ENCODE data around the gene ANOS1.
"Not testable (repeated sequence)": the region's sequence is repeated elsewhere in the genome, so short reads cannot be mapped to it uniquely, and the experiment has no call there.

Gene ANOS1

DNA sequence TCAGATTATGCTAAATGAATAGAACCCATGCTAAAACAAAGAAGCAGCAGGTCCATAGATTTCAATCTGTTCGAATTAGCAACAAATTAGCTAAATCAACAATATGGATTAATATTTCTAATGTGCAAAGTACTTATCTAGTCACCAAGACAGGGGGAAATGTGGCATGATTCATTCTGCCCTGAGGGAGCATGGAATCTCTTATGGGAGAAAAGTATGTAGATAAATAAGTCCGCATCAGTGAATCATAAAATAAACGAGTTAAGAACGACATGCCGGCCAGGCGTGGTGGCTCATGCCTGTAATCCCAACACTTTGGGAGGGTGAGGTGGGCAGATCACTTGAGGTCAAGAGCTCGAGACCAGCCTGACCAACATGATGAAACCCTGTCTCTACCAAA, 102.1 kb downstream of the ANOS1 start:
- DNase-seq (ENCODE audit: low read depth in 3 of 3), result no peak

DNA sequence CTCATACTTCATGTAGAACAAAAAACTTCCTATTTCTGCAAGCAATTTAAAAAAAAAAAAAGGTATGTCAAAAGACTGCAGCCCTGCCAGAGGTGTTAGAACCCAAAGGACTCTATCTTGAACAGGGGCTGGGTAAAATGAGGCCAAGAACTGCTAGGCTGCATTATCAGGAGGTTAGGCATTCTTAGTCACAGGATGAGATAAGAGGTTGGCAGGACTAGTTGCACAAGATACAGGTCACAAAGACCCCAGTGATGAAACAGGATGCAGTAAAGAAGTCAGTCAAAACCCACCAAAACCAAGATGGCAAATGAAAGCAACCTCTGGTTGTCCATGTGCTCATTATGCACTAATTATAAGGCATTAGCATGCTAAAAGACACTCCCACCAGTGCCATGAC, 104.1 kb downstream of the ANOS1 start:
- DNase-seq (ENCODE audit: low read depth in 3 of 3), result no peak

DNA sequence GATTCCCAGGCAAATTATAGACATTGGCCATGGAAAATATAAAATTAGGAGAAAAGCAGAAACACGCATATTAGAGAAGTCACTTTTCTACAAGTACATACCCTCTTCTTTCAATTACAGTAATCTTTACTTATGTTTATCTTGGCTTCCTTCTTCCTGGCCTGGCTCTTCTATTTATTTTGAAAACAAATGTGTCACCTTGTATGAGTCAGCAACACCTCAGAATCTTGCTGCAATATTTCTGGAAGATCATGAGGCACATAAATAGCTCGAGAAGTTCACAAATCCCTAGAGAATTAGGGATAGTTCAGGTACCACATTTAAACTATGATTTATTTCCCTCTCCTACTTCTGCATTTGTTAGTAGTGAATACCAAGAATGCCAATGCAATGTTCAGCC, 124.6 kb downstream of the ANOS1 start:
- no peak for DNase-seq (ENCODE audit: low read depth in 3 of 3)

DNA sequence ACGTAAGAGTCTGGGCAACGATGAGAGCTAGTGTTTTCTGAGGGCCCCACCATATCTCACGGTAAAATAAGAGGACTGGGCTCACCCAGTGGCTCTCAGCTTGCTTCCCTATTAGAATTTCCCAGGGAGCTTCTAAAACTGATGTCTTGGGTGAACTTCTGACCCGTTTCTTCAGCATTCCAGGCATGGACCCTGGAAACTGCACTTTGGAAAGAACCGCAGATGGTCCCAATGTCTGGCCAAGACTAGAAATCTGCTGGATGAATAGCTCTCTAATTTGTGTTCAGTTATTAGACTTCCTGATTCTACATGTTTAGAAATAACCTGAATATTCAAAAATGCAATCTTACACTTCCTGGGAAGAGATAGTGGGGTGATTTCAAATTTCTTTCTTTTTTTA, 127.8 kb downstream of the ANOS1 start:
- DNase-seq (ENCODE audit: low read depth in 3 of 3), result no peak

DNA sequence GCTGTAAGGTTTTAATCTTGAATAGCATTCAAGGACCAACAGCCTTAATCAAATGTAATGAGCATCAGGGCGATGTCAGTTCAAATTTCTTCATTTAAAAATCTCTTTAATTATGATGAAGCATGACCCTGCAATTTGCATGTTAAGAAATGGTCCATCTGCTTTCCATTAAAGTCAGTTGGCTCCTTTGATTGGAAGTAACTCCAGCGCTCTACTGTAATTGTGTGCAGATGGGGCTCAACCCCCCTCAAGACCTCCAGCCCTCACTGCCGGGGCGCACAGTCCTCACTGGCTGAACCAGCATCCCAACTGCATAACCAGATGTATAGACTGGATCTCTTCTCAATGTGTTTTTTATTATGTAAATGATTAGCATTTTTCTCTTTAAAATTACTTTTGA, 140.4 kb downstream of the ANOS1 start:
- DNase-seq (ENCODE audit: low read depth in 3 of 3), result no peak

DNA sequence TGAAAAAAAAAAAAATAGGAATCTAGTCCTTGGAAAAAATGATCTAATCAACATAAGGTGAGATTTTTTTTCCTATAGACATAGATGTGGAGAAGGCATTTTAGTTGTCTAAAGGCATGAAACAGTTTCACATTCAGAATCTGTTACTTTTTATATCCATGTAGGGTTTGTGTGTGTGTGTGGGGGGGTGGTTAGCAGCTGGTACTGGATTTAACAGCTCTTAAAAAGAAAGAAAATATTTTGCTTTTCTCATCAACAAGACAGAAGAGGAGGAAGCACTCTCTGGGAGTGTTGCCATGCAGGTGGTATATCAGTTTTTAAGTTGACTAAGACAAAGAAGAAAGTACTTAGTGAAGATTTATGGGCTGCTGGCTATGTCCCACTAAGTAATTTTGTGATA, 145.0 kb downstream of the ANOS1 start:
- no peak for DNase-seq (ENCODE audit: low read depth in 3 of 3)

DNA sequence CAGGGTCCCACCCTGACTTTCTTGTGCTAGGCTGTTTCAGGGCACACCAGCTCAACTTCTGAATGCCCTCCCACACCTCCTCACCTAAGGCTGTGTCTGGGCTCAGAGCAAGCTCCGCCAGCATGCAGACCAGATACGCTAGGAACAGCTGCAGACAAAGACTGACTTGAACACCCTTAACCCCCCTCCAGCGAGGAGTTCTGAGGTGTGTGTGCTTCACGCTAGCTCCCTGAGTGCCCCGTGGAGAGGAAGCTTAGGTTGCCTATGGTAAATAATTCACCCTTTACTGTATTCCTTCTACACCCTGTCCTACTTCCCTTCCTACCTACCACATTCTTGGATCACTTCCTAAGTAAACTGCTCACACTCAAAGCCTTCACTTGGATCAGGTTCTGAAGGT, 152.3 kb downstream of the ANOS1 start:
- no peak for DNase-seq (ENCODE audit: low read depth in 3 of 3)

DNA sequence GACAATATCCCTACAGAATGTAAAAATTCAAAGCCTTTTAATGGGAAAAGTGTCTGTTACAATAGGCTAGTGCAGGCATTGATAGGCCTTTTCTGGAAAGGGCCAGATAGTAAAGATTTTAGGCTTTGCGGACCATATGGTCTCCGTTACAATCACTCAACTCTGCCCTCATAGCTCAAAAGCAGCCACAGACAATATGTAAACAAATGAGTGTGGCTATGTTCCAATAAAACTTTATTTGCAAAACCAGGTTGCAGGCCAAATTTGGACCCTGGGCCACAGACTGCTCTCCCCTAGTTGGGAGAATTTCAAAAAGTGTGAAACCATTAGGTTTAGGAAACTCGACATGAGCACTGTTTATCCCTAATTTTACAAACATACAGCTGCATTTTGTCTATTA, 155.1 kb downstream of the ANOS1 start:
- no peak for DNase-seq (ENCODE audit: low read depth in 3 of 3)

DNA sequence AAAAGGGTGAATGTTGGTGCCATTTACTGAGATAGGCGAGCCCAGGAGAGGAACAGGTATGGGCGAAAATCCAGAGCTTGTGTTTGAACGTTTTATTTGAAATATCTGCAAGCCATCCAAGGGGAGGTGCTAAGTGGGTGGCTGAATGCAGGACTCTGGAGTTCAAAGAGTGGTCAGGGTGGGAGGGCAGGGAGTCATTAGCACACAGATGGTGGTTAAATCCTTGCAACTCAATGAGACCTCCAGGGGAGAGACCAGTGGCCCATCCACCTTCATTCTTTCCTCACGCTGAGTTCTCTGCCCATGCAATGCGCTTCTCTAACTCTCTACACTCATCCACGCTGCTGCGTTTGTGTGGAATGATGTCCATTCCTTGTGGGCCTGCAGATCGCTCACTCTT, 166.2 kb downstream of the ANOS1 start:
- DNase-seq (ENCODE audit: low read depth in 3 of 3), result no peak

DNA sequence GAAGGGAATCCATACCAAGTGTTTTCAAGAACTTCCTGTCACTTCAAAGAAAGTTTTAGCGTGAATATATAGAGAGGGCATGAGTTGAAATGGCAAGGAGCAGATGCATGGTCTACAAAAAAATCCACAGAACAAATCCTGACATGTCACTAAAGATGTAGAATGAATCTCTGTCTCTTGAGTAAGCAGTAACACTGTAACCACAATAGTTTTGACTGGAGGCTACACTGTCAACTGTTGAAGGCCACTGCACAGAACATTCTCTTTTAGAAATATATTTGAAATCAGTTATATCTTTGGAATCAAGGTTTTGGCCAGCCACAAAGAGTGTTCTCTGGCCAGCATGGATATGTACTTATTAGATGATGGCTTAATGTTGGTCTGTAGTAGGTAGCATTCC, 183.5 kb downstream of the ANOS1 start:
- no peak for DNase-seq (ENCODE audit: low read depth in 3 of 3)

DNA sequence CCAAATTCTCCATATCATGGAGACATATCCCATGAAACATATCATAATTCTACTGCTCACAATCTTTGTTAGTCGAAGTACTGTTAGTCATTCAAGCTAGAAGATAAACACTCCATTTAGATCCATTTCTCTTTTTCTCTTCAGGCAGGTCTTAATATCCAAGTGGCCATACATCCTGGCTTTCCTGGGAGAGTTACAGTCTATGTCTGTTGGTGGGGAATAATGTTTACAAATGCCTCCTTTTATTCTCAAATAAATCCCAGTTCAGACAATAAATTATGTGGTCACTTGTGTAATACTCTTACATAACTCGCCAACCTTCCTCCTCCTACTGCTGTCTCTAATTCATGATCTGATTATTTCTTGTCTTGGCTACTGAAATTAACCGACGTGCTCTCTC, 185.2 kb downstream of the ANOS1 start:
- no peak for DNase-seq (ENCODE audit: low read depth in 3 of 3)

DNA sequence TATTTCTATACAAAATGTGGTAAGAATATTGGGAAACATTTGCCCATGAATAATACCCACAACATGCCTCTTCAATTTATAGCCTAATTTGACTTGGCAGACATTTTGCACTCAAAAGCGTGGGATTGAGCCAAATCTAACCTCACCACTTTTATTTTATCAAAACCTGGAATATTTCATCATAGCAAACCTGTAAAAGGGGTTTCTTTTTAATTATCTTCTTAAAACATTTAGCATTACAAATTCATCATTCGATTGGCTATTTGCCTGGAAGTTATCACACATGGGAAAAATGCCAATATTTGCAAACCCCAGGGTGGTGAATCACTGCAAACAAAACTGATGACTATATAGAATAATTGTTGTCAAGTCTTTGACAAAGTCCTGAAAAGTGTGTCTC, 211.1 kb downstream of the ANOS1 start:
- no peak for DNase-seq (ENCODE audit: low read depth in 3 of 3)

DNA sequence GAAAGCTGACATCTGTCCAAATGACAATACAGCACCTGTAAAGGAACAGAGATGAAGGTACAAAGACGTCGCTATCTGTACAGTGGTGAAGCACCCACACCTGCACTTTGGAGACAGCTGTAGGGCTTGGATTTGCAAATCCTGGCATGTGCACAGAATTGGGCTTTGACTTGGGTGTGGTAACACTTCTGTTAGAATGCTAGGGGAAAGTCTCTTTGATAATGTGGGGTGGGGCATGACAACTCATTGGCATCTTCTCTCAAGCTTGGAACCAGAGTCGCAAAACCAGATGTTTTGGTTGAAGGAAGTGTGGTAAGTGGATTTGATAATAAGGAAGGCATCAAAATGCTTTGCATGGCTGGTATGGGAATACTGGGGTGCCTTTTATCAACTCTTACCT, 211.8 kb downstream of the ANOS1 start:
- no peak for DNase-seq (ENCODE audit: low read depth in 3 of 3)

DNA sequence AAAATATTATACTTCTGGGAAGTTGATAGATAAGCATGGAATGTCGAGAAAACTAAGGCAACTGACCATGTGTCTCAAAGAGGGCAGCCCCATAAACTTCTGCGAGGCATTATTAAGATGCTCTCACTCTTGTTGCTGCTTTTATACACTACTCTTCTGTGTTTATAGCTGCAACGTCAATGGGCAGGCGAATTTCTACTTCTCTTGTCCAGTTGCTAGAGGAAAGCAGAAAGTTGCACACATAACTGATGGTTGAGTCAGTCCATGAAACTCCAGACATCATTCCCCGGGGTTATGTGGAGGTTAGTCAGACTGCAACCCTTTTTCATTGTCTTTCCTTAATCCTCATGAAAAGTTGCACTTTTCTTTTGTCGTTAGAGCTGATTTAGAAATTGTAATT, 227.5 kb downstream of the ANOS1 start:
- no peak for DNase-seq (ENCODE audit: low read depth in 3 of 3)

DNA sequence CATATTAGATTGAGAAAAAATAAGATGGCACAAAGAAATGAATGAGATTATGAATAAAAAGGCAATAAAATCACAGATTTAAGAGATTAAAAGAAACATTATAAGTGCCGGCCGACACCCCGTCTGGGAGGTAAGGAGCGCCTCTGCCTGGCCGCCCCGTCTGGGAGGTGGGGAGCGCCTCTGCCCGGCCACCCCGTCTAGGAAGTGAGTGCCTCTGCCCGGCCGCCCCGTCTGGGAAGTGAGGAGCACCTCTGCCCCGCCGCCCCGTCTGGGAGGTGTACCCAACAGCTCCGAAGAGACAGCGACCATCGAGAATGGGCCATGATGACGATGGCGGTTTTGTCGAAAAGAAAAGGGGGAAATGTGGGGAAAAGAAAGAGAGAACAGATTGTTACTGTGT, 229.8 kb downstream of the ANOS1 start:
- not testable (repeated sequence) for DNase-seq (ENCODE audit: low read depth in 3 of 3)

DNA sequence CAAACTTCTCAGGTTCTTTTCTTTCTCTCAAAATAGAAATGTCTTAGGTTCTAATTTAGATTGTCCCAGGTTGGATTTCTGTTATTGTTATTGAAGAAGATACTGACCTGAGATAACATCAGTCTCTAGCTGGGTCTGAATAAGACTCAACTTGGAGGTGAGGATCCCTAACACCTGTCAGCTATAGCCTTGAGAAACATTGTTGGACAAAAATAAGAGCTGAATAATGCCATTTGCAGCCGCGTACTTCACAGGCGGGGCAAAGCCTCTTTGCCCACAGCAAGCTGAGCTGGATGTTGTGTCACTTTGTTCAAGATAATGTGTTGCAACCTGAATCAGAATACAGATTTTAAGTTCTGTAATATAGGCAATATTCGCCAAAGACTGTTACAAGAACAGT, 231.7 kb downstream of the ANOS1 start:
- DNase-seq (ENCODE audit: low read depth in 3 of 3), result no peak

DNA sequence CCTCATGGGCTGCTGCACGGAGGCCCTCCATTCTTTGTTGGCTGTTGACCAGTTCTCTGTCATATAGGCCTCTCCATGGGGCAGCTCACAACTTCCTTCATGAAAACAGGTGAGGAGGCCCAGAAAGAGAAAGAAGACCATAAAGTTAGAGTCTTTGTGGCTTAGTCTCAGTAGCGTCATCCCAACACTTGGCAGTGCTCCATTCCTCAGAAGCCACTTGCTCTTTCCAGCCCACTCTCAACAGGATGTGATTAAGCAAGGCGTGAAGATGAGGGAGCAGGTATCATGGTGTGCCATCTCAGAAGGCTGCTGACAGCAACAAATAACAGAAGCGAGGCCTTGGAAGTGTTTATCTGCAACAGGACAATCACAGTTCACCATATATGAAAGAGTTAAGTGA, 236.9 kb downstream of the ANOS1 start:
- not testable (repeated sequence) for DNase-seq (ENCODE audit: low read depth in 3 of 3)

DNA sequence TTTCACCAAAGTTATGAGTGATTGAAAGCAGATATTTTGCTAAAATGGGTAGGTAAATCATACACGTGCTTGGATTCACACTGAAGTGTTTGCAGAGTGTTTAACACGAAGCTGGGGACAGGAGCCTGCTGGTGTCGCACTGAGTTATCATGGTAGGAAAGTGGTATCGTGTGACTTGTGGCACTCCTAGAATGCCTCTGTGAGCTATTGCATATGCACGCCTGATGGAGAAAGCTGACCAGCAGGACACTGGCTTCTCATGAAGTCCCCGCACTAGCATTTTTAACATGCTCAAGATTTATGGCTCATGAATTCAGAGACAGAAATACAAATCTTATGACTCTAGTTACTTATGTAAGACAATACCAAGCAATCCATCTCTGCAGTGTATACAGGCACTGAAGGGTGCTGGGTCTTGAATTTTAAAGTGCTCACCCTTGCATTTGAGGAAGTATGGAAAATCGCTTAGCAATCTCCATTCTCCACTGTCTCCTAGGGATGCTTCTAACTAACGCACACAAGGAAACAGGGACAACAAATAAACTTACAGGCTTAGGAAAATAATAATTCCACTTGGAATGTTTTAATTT, 247.5 kb downstream of the ANOS1 start:
- no peak for DNase-seq (ENCODE audit: low read depth in 3 of 3)
